COLO829 (cell line): ENCODE measurements around the gene CHD5.
A peak's percentile ranks its signal among the peaks of the same experiment; 100 is the strongest.
"Not testable (repeated sequence)": the region's sequence is repeated elsewhere in the genome, so short reads cannot be mapped to it uniquely, and the experiment has no call there.

Experiments
- DNase-seq: peaks from one replicate; pipeline ENCODE4 v3.0.0; 2012; ENCODE audit warnings: low spot score

Gene CHD5

GRCh38 chr1:6065093-6065858 lies 114.8 kb downstream of the CHD5 start:
- no peak for DNase-seq

GRCh38 chr1:6063532-6064053 lies 116.5 kb downstream of the CHD5 start:
- DNase-seq, result not testable (repeated sequence)

- DNase-seq, result no peak
Observed at GRCh38 chr1:6062670-6063069, 117.5 kb downstream of the CHD5 start.

GRCh38 chr1:6059866-6060265 lies 120.3 kb downstream of the CHD5 start:
- DNase-seq, result no peak

- DNase-seq, result no peak
Observed at GRCh38 chr1:6057170-6057845, 122.8 kb downstream of the CHD5 start.

- no peak for DNase-seq
Observed at GRCh38 chr1:6056572-6056948, 123.6 kb downstream of the CHD5 start.

- no peak for DNase-seq
Observed at GRCh38 chr1:6054596-6054995, 125.5 kb downstream of the CHD5 start.

- no peak for DNase-seq
Observed at GRCh38 chr1:6053206-6053546, 126.9 kb downstream of the CHD5 start.

- DNase-seq, result peak; percentile 82
Observed at GRCh38 chr1:6052543-6053205, 127.4 kb downstream of the CHD5 start.
